GM12878 (cell line): ENCODE results near the gene GPR176.

Source experiments
- ATF2 ChIP-seq: IDR thresholded peaks from 2 replicates; pipeline ENCODE4 v1.6.1; 2012; ENCODE audit warnings: low read length, inconsistent platforms
- BHLHE40 ChIP-seq, 2 experiments: fragments of 450-650 bp in 1 of 2; IDR thresholded peaks; 2 replicates each; pipeline ENCODE4 v1.6.1; 2011 to 2017; ENCODE audit warnings: low read depth in 2 of 2, borderline replicate concordance in 1 of 2, improper control_type of control experiment in 1 of 2, low read length in 1 of 2, mild to moderate bottlenecking in 1 of 2
- CREB1 ChIP-seq: IDR thresholded peaks from 2 replicates; pipeline ENCODE4 v1.6.1; 2012; ENCODE audit warnings: low read depth, mild to moderate bottlenecking, inconsistent platforms
- CTCF ChIP-seq, 3 experiments: IDR thresholded peaks in 2 of 3; conservative IDR thresholded peaks in 1 of 3; 2 replicates each; pipeline ENCODE4 v1.5.1; 2011; ENCODE audit warnings: low read depth in 3 of 3, low read length in 3 of 3, mild to moderate bottlenecking in 3 of 3, control low read depth in 2 of 3, moderate library complexity in 2 of 3, inconsistent platforms in 1 of 3, mixed read lengths in 1 of 3; ENCODE audit not compliant: control insufficient read depth in 2 of 3, insufficient read depth in 1 of 3; ENCODE audit errors: extremely low read depth in 1 of 3
- POLR2A ChIP-seq: IDR thresholded peaks from 2 replicates; pipeline ENCODE4 v1.6.1; 2011; ENCODE audit warnings: low read depth, mild to moderate bottlenecking, low read length
- POLR2AphosphoS5 ChIP-seq: IDR thresholded peaks from 2 replicates; pipeline ENCODE4 v1.6.1; 2011; ENCODE audit warnings: mild to moderate bottlenecking, low read length, inconsistent platforms
- USF1 ChIP-seq: IDR thresholded peaks from 2 replicates; pipeline ENCODE4 v1.6.1; 2011; ENCODE audit warnings: borderline replicate concordance, low read depth, mild to moderate bottlenecking, moderate library complexity, mixed read lengths, low read length; ENCODE audit not compliant: insufficient read depth; ENCODE audit errors: extremely low read length

- TF ChIP-seq POLR2AphosphoS5 (no peak), ATF2 (no peak), BHLHE40 (IDR thresholded peaks at IDR 0.05; ENCODE audit: borderline replicate concordance in 1 of 2, low read depth in 2 of 2, low read length in 1 of 2) (no peak), CREB1 (no peak), POLR2A (no peak), USF1 (no peak), CTCF (IDR thresholded peaks at IDR 0.05 in 2 of 3, conservative IDR thresholded peaks at IDR 0.05 in 1 of 3; ENCODE audit: control insufficient read depth in 2 of 3, extremely low read depth in 1 of 3, insufficient read depth in 1 of 3, low read depth in 3 of 3, low read length in 3 of 3) (no peak)
Measured at GRCh38 chr15:39868396-39868795, 51.7 kb downstream of the GPR176 start.
